ENCODE measurements around the gene YKT6. TPM values are rescaled to one million over a fixed set of nuclear protein-coding genes. Genes with fewer than 3 reads are reported as not detected.

Gene YKT6
- total and polyA plus RNA-seq, 2 donors (not counting 1 experiment from before 2014, with no cell fraction given) = 36.5 to 62.3 TPM

GRCh38 chr7:44175730-44176129, 25.0 kb upstream of the YKT6 start:
- no peak for ATAC-seq (ENCODE audit: low read depth)
- ChIA-PET CTCF (no interaction called here), POLR2A (no interaction called here)
- peaks cover 0 to 24% (median 1%) of the 10 kb centered on the region in 4 experiments for H3K27me3 ChIP-seq (replicated peaks in 1 of 4; ENCODE audit: control extremely low read depth in 1 of 4, control insufficient read depth in 3 of 4, insufficient read depth in 4 of 4, low read length in 3 of 4)
- H3K4me2 ChIP-seq (replicated peaks; ENCODE audit: low read depth, low read length, poor library complexity, severe bottlenecking) = no peak overlapping the region
- Mint-ChIP-seq H3K27me3 (peaks cover 41% of the 10 kb centered on the region), H3K4me3 (no peak overlapping the region), H3K9me3 (ENCODE audit: insufficient read depth) (no peaks in the 10 kb centered on the region), H3K27ac (no peak overlapping the region), H3K4me1 (peaks cover 3% of the 10 kb centered on the region)
- intact Hi-C loops (cut with micrococcal nuclease) = no loop called here
- H2AFZ ChIP-seq (ENCODE audit: insufficient read depth, low read depth, low read length, poor library complexity, severe bottlenecking) = no peak overlapping the region
- H4K20me1 ChIP-seq (ENCODE audit: control insufficient read depth, insufficient read depth, low read length, poor library complexity, severe bottlenecking) = no peaks in the 10 kb centered on the region
- H3K36me3 ChIP-seq (replicated peaks in 1 of 2; ENCODE audit: control extremely low read depth in 1 of 2, control insufficient read depth in 1 of 2, extremely low read depth in 1 of 2, insufficient read depth in 2 of 2, low read length in 1 of 2) = no peaks in the 10 kb centered on the region
- H3K79me2 ChIP-seq (ENCODE audit: control insufficient read depth, insufficient read depth, low read length) = no peaks in the 10 kb centered on the region
- no peak overlapping the region for H3K4me3 ChIP-seq (ENCODE audit: control extremely low read depth in 1 of 5, extremely low read depth in 1 of 5, insufficient read depth in 1 of 5, low read depth in 2 of 5, low read length in 4 of 5)
- WGBS (ENCODE audit: insufficient coverage) = 88% methylated on average over 2 of the region's 3 CpGs
- DNase-seq = no peak
- H3K4me1 ChIP-seq (ENCODE audit: control insufficient read depth in 2 of 2, insufficient read depth in 2 of 2, low read length in 2 of 2) = no peaks in the 10 kb centered on the region
- no peak overlapping the region for H3K9ac ChIP-seq (ENCODE audit: low read length)
- H3K27ac ChIP-seq (ENCODE audit: low read length in 2 of 2) = no peak overlapping the region
- no peaks in the 10 kb centered on the region for H3K9me3 ChIP-seq (ENCODE audit: control extremely low read depth in 1 of 3, control insufficient read depth in 2 of 3, insufficient read depth in 1 of 3, low read length in 2 of 3)
- TF ChIP-seq EZH2 (IDR thresholded peaks at IDR 0.05; ENCODE audit: borderline replicate concordance, insufficient read depth, low read depth, low read length, poor library complexity, severe bottlenecking) = no peak

- WGBS (ENCODE audit: insufficient coverage) = 71% methylated on average over 6 of the region's 7 CpGs
- Histone ChIP-seq H3K36me3 (replicated peaks in 1 of 2; ENCODE audit: control extremely low read depth in 1 of 2, control insufficient read depth in 1 of 2, extremely low read depth in 1 of 2, insufficient read depth in 2 of 2, low read length in 1 of 2) (no peaks in the 10 kb centered on the region), H3K4me2 (replicated peaks; ENCODE audit: low read depth, low read length, poor library complexity, severe bottlenecking) (no peak overlapping the region), H2AFZ (ENCODE audit: insufficient read depth, low read depth, low read length, poor library complexity, severe bottlenecking) (no peak overlapping the region), H3K9ac (ENCODE audit: low read length) (no peak overlapping the region), H3K4me1 (ENCODE audit: control insufficient read depth in 2 of 2, insufficient read depth in 2 of 2, low read length in 2 of 2) (no peaks in the 10 kb centered on the region), H3K27ac (ENCODE audit: low read length in 2 of 2) (no peak overlapping the region), H4K20me1 (ENCODE audit: control insufficient read depth, insufficient read depth, low read length, poor library complexity, severe bottlenecking) (no peaks in the 10 kb centered on the region), H3K79me2 (ENCODE audit: control insufficient read depth, insufficient read depth, low read length) (no peaks in the 10 kb centered on the region), H3K4me3 (ENCODE audit: control extremely low read depth in 1 of 5, extremely low read depth in 1 of 5, insufficient read depth in 1 of 5, low read depth in 2 of 5, low read length in 4 of 5) (no peak overlapping the region), H3K27me3 (replicated peaks in 1 of 4; ENCODE audit: control extremely low read depth in 1 of 4, control insufficient read depth in 3 of 4, insufficient read depth in 4 of 4, low read length in 3 of 4) (peaks cover 0 to 21% (median 1%) of the 10 kb centered on the region in 4 experiments), H3K9me3 (ENCODE audit: control extremely low read depth in 1 of 3, control insufficient read depth in 2 of 3, insufficient read depth in 1 of 3, low read length in 2 of 3) (no peaks in the 10 kb centered on the region)
- Mint-ChIP-seq H3K4me3 (no peak overlapping the region), H3K27ac (no peak overlapping the region), H3K9me3 (ENCODE audit: insufficient read depth) (no peaks in the 10 kb centered on the region), H3K27me3 (peaks cover 47% of the 10 kb centered on the region), H3K4me1 (peaks cover 3% of the 10 kb centered on the region)
- intact Hi-C loops (cut with micrococcal nuclease) = no loop called here
- CTCF ChIA-PET = no interaction called here
- POLR2A ChIA-PET = no interaction called here
- ATAC-seq (ENCODE audit: low read depth) (no peak), DNase-seq (no peak)
- TF ChIP-seq CTCF (IDR thresholded peaks at IDR 0.05) (no peak), EZH2 (IDR thresholded peaks at IDR 0.05; ENCODE audit: borderline replicate concordance, insufficient read depth, low read depth, low read length, poor library complexity, severe bottlenecking) (no peak)
Observed at GRCh38 chr7:44176486-44176885, 24.3 kb upstream of the YKT6 start.

Measured in B cell (primary cell).